Measurements from ENCODE around the gene PSMG2.

PSMG2 gene

DNA sequence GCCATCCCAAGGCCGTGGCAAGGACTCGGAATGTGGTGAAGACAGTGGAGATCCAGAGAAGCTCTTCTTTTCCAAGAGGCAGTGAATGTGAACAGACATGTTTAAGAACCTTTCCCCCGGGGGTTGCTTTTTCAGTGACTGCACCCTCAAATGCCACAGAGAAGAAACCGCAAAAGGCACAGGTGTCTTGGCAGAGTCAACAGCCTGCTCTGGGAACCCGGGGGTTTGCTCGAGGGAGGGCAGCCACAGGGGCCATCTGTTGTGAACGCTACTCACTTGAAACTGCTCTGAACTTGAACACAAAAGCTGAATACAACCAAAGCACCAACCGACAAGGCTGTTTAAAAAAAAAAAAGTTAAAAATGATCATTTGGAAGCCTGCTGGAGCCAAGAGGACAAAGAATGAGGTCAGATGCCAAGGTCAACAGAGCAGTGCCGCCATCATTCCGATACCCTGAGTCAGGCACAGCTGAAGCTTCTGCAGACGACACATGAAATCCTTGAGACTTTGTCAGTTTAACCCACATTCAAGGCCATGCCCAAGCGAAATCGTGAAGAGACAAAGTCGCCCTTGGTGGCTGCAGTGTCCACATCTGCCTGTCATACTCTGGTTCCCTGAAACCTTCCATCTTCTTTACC is 47.4 kb downstream of the PSMG2 start:
- Histone ChIP-seq H3K79me2 (no peaks in the 10 kb centered on the region), H3K9me3 (ENCODE audit: control insufficient read depth, low read length) (no peaks in the 10 kb centered on the region), H3K4me3 (ENCODE audit: low read depth, low read length) (no peak overlapping the region), H3K27ac (no peak overlapping the region), H3K9ac (no peak overlapping the region), H3K4me2 (ENCODE audit: low read length) (no peak overlapping the region), H3K36me3 (ENCODE audit: control insufficient read depth, insufficient read depth, low read length) (no peaks in the 10 kb centered on the region), H3K27me3 (ENCODE audit: control insufficient read depth, insufficient read depth, low read length) (no peaks in the 10 kb centered on the region), H3K4me1 (no peaks in the 10 kb centered on the region), H2AFZ (no peak overlapping the region)
- no peak for TF ChIP-seq CTCF (IDR thresholded peaks at IDR 0.05)

- H3K27ac ChIP-seq = no peak overlapping the region
- H3K27me3 ChIP-seq (ENCODE audit: control insufficient read depth, insufficient read depth, low read length) = no peaks in the 10 kb centered on the region
- H3K4me3 ChIP-seq (ENCODE audit: low read depth, low read length) = no peak overlapping the region
Measured at GRCh38 chr18:12750715-12751502, 48.1 kb downstream of the PSMG2 start.

DNA sequence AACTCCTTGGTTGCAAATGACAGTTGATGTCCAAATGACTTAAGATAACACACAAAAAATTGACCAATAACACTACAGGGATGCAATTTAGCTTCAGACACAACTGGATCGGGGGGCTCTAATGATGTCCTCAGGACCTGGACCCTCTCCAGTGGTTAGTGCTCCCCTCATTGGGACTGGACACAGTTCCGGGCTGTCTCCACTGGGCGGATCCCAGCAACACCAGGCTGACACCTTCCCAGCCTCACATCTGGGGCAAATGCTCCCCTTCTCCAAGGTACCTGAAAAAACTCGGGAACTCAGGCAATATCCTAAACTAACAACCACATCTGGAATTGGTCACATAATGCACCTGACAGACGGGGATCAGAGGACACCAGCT is 48.7 kb downstream of the PSMG2 start:
- no peak overlapping the region for H2AFZ ChIP-seq
- no peak overlapping the region for H3K27ac ChIP-seq
- no peak overlapping the region for H3K4me3 ChIP-seq (ENCODE audit: low read depth, low read length)
- H3K36me3 ChIP-seq (ENCODE audit: control insufficient read depth, insufficient read depth, low read length) = no peaks in the 10 kb centered on the region
- no peak overlapping the region for H3K4me2 ChIP-seq (ENCODE audit: low read length)
- H3K4me1 ChIP-seq = no peaks in the 10 kb centered on the region
- no peaks in the 10 kb centered on the region for H3K79me2 ChIP-seq
- H3K9ac ChIP-seq = no peak overlapping the region
- H3K9me3 ChIP-seq (ENCODE audit: control insufficient read depth, low read length) = no peaks in the 10 kb centered on the region
- TF ChIP-seq CTCF (IDR thresholded peaks at IDR 0.05) = no peak
- H3K27me3 ChIP-seq (ENCODE audit: control insufficient read depth, insufficient read depth, low read length) = no peaks in the 10 kb centered on the region

More at GRCh38 chr18:12750715-12751502, 48.1 kb downstream of the PSMG2 start:
- Histone ChIP-seq H3K36me3 (ENCODE audit: control insufficient read depth, insufficient read depth, low read length) (no peaks in the 10 kb centered on the region), H3K9me3 (ENCODE audit: control insufficient read depth, low read length) (no peaks in the 10 kb centered on the region), H2AFZ (no peak overlapping the region), H3K79me2 (no peaks in the 10 kb centered on the region), H3K9ac (no peak overlapping the region), H3K4me2 (ENCODE audit: low read length) (no peak overlapping the region), H3K4me1 (no peaks in the 10 kb centered on the region)
- no peak for TF ChIP-seq CTCF (IDR thresholded peaks at IDR 0.05)

GRCh38 chr18:12751891-12752290 is 49.0 kb downstream of the PSMG2 start:
- Histone ChIP-seq H3K9ac (no peak overlapping the region), H3K79me2 (no peaks in the 10 kb centered on the region), H3K9me3 (ENCODE audit: control insufficient read depth, low read length) (no peaks in the 10 kb centered on the region), H3K4me1 (no peaks in the 10 kb centered on the region), H3K4me3 (ENCODE audit: low read depth, low read length) (no peak overlapping the region), H3K36me3 (ENCODE audit: control insufficient read depth, insufficient read depth, low read length) (no peaks in the 10 kb centered on the region), H3K4me2 (ENCODE audit: low read length) (no peak overlapping the region), H3K27me3 (ENCODE audit: control insufficient read depth, insufficient read depth, low read length) (no peaks in the 10 kb centered on the region), H2AFZ (no peak overlapping the region), H3K27ac (no peak overlapping the region)
- TF ChIP-seq CTCF (IDR thresholded peaks at IDR 0.05) = no peak
